Neuronal stem cell (in vitro differentiated cells): ENCODE measurements around the gene PDGFA.
A peak's percentile ranks its signal among the peaks of the same experiment; 100 is the strongest.

Source experiments
- DNase-seq: peaks from one replicate; pipeline ENCODE4 v3.0.0-alpha.2; 2013; ENCODE audit warnings: low spot score
- H2AFZ ChIP-seq: one replicate; pipeline ENCODE4 v1.6.1; 2013; ENCODE audit warnings: mild to moderate bottlenecking, low read length, inconsistent platforms
- H2AK5ac ChIP-seq: 2 replicates; pipeline ENCODE4 v1.6.1; 2013; ENCODE audit warnings: low read depth, mild to moderate bottlenecking, inconsistent platforms, low read length, moderate library complexity, mixed read lengths
- H2BK120ac ChIP-seq: 2 replicates; pipeline ENCODE4 v1.6.1; 2013; ENCODE audit warnings: low read depth, mild to moderate bottlenecking, inconsistent platforms, low read length, moderate library complexity, mixed read lengths
- H2BK12ac ChIP-seq: one replicate; pipeline ENCODE4 v1.6.1; 2013; ENCODE audit warnings: low read length, inconsistent platforms
- H2BK15ac ChIP-seq: 2 replicates; pipeline ENCODE4 v1.6.1; 2013; ENCODE audit warnings: mild to moderate bottlenecking, low read length, inconsistent platforms, mixed read lengths
- H2BK5ac ChIP-seq: one replicate; pipeline ENCODE4 v1.6.1; 2013; ENCODE audit warnings: inconsistent platforms, mild to moderate bottlenecking, low read length, moderate library complexity
- H3K14ac ChIP-seq: one replicate; pipeline ENCODE4 v1.6.1; 2013; ENCODE audit warnings: low read length, inconsistent platforms
- H3K18ac ChIP-seq: 2 replicates; pipeline ENCODE4 v1.6.1; 2013; ENCODE audit warnings: low read length, inconsistent platforms
- H3K23ac ChIP-seq: 2 replicates; pipeline ENCODE4 v1.6.1; 2013; ENCODE audit warnings: low read depth, mild to moderate bottlenecking, mixed read lengths, low read length, inconsistent platforms; ENCODE audit not compliant: poor library complexity
- H3K27ac ChIP-seq: replicated peaks from 3 replicates; pipeline ENCODE4 v1.5.1; 2013; ENCODE audit warnings: low read length, inconsistent platforms
- H3K27me3 ChIP-seq, 3 experiments: 2 replicates each; pipeline ENCODE4 v1.6.1; 2013; ENCODE audit warnings: low read length in 3 of 3, mild to moderate bottlenecking in 2 of 3, inconsistent platforms in 1 of 3, low read depth in 1 of 3, mixed read lengths in 1 of 3, moderate library complexity in 1 of 3; ENCODE audit not compliant: control insufficient read depth in 3 of 3, insufficient read depth in 3 of 3
- H3K36me3 ChIP-seq, 2 donors: replicated peaks in 1 of 2; 2 replicates each; pipeline ENCODE4 v1.6.1; 2013; ENCODE audit warnings: low read length in 2 of 2; ENCODE audit not compliant: control insufficient read depth in 2 of 2, insufficient read depth in 2 of 2
- H3K4ac ChIP-seq: 2 replicates; pipeline ENCODE4 v1.6.1; 2013; ENCODE audit warnings: inconsistent platforms, mild to moderate bottlenecking, low read length, moderate library complexity
- H3K4me1 ChIP-seq, 2 donors: 1 replicate in 1 of 2; 2 replicates in 1 of 2; pipeline ENCODE4 v1.6.1; 2013; ENCODE audit warnings: low read length in 2 of 2, low read depth in 1 of 2; ENCODE audit not compliant: control insufficient read depth in 2 of 2, insufficient read depth in 1 of 2
- H3K4me2 ChIP-seq: one replicate; pipeline ENCODE4 v1.6.1; 2013; ENCODE audit warnings: mild to moderate bottlenecking, low read length, inconsistent platforms; ENCODE audit not compliant: insufficient read depth, poor library complexity, severe bottlenecking
- H3K4me3 ChIP-seq, 2 donors: 2 replicates each; pipeline ENCODE4 v1.5.1; 2013; ENCODE audit warnings: low read length in 2 of 2, mild to moderate bottlenecking in 2 of 2, inconsistent platforms in 1 of 2, moderate library complexity in 1 of 2
- H3K79me1 ChIP-seq: one replicate; pipeline ENCODE4 v1.6.1; 2013; ENCODE audit warnings: low read depth, mild to moderate bottlenecking, inconsistent platforms, low read length, moderate library complexity
- H3K9ac ChIP-seq: one replicate; pipeline ENCODE4 v1.6.1; 2013; ENCODE audit warnings: mild to moderate bottlenecking, low read depth, low read length, inconsistent platforms; ENCODE audit not compliant: poor library complexity
- H3K9me3 ChIP-seq, 2 donors: replicated peaks in 1 of 2; 2 replicates each; pipeline versions ENCODE3 to v1.6.1; 2013; ENCODE audit warnings: low read length in 2 of 2, mild to moderate bottlenecking in 2 of 2, inconsistent platforms in 1 of 2, low read depth in 1 of 2, mixed read lengths in 1 of 2, moderate library complexity in 1 of 2; ENCODE audit not compliant: control insufficient read depth in 2 of 2, insufficient read depth in 1 of 2
- H4K8ac ChIP-seq: one replicate; pipeline ENCODE4 v1.6.1; 2013; ENCODE audit warnings: low read depth, mild to moderate bottlenecking, inconsistent platforms, low read length, moderate library complexity
- H4K91ac ChIP-seq: one replicate; pipeline ENCODE4 v1.6.1; 2013; ENCODE audit warnings: low read length, low read depth, mild to moderate bottlenecking, inconsistent platforms; ENCODE audit not compliant: poor library complexity
- WGBS, 2 donors: extraction: QIAGEN DNeasy Blood & Tissue Kit; methylation state at CpG; one replicate each; pipeline ENCODE4 v1.1.7; 2013; ENCODE audit warnings: missing lambda C conversion rate in 2 of 2, mixed read lengths in 1 of 2; ENCODE audit not compliant: insufficient read length in 2 of 2, insufficient replicate concordance in 1 of 2; ENCODE audit errors: extremely low coverage in 2 of 2; 5-methylcytosine and 5-hydroxymethylcytosine counted together

The PDGFA gene

DNA sequence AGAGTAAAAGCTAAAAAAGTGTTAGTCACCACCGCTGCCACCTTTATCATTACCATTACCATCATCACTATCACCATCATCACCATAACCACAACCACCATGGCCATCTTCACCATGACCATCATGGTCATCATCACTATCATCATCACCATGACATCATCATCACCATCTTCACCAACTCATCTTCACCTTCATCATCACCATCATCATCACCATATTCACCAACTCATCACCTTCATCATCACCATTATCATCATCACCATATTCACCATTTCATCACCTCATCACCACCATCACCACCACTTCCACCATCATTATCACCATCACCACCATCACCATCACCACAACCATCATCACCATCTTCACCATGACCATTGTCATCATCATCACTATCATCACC, 46.5 kb upstream of the PDGFA start:
- H2BK5ac ChIP-seq: no peak overlapping the region
- no peak overlapping the region for H2BK120ac ChIP-seq
- no peak overlapping the region for H3K4ac ChIP-seq
- no peak overlapping the region for H3K18ac ChIP-seq
- no peak overlapping the region for H2BK12ac ChIP-seq
- no peak overlapping the region for H2AFZ ChIP-seq
- H3K9me3 ChIP-seq: no peaks in the 10 kb centered on the region
- no peak overlapping the region for H3K4me3 ChIP-seq
- no peak overlapping the region for H3K9ac ChIP-seq
- H3K36me3 ChIP-seq: no peaks in the 10 kb centered on the region
- no peak overlapping the region for H3K4me2 ChIP-seq
- no peaks in the 10 kb centered on the region for H3K27me3 ChIP-seq
- WGBS, 2 donors: no CpG with 5 or more reads among the region's 1 CpG
- no peak overlapping the region for H3K23ac ChIP-seq
- H3K79me1 ChIP-seq: no peaks in the 10 kb centered on the region
- H3K4me1 ChIP-seq: peaks cover 0 to 2% of the 10 kb centered on the region in 2 donors
- no peak overlapping the region for H2AK5ac ChIP-seq
- no peak overlapping the region for H4K8ac ChIP-seq
- no peak overlapping the region for H4K91ac ChIP-seq
- H2BK15ac ChIP-seq: no peak overlapping the region
- no peak for DNase-seq
- H3K14ac ChIP-seq: no peak overlapping the region
- no peak overlapping the region for H3K27ac ChIP-seq

DNA sequence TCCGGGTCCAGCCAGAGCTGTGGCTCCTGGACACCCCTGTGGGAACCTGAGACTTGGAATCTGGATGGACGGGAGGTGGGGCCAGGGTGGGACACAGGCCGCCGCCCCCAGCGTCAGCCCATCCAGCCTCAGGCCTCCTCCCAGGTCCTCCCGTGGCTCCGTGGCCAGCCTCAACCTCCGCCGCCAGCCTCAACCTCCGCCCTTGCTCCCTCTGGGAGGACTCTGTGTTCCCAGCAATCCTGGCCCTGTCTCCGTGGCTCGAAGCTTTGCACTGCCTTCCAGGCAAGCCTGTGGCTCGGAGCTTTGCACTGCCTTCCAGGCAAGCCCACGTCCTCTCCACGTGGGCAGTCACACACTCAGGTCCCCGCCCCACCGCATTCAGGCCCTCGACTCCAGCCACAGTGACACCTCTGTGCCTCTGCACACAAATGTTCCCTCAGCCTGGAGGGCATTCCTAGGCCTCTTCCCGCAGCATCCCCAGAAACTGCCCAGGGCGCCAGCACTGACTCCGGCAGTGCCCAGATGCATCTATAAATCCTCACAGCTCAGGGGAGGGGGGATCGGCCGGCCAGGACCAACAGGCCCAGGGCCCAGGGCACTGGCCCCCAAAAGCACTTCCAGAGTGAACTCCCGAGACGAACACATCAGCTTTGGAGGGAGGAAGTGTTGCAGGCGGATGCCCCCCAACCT, 44.7 kb upstream of the PDGFA start:
- Histone ChIP-seq H2BK120ac (no peak overlapping the region), H2BK5ac (no peak overlapping the region), H3K27ac (no peak overlapping the region), H3K36me3 (no peaks in the 10 kb centered on the region), H3K23ac (peak overlapping the region; percentile 58), H3K4me1 (peaks cover 0 to 2% of the 10 kb centered on the region in 2 donors), H3K18ac (peak overlapping the region; percentile 12), H4K8ac (no peak overlapping the region), H2BK12ac (peak overlapping the region; percentile 8), H3K4me2 (no peak overlapping the region), H3K4me3 (no peak overlapping the region), H2AK5ac (no peak overlapping the region), H3K9me3 (no peaks in the 10 kb centered on the region), H3K4ac (no peak overlapping the region), H3K79me1 (no peaks in the 10 kb centered on the region), H2BK15ac (no peak overlapping the region), H2AFZ (no peak overlapping the region), H3K27me3 (no peaks in the 10 kb centered on the region), H3K14ac (no peak overlapping the region), H3K9ac (no peak overlapping the region), H4K91ac (no peak overlapping the region)
- no CpG with 5 or more reads among the region's 26 CpGs for WGBS, 2 donors
- DNase-seq: no peak

DNA sequence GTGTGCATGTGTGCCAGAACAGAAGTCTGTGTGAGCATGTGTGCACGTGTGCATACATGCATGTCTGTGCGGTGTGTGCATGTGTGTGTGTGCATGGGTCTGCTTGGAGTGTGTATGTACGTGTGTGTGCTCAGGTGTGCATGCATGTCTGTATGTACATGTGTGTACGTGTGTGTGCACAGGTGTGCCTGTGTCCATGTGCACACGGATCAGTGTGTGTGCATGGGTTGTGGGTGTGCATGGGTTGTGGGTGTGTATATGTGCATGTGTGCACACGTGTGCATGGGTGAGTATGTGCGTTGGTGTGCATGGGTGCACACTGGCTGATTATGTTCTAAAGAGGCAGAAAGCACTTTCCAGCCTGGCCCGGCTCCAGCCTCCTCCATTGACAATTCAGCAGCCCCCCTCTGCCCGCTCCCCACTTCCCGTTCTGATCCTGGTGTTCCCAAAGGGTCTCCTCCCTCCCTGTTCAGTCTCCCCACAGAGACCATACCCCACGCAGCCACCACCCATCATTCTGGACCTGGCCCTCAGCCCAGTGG, 44.1 kb upstream of the PDGFA start:
- Histone ChIP-seq H2BK12ac (no peak overlapping the region), H3K14ac (no peak overlapping the region), H3K4me2 (no peak overlapping the region), H2AFZ (no peak overlapping the region), H3K27ac (no peak overlapping the region), H3K4ac (no peak overlapping the region), H3K18ac (no peak overlapping the region), H3K27me3 (no peaks in the 10 kb centered on the region), H3K4me1 (peaks cover 0 to 2% of the 10 kb centered on the region in 2 donors), H2BK15ac (no peak overlapping the region), H2AK5ac (no peak overlapping the region), H4K8ac (no peak overlapping the region), H3K79me1 (no peaks in the 10 kb centered on the region), H3K36me3 (no peaks in the 10 kb centered on the region), H4K91ac (no peak overlapping the region), H2BK120ac (no peak overlapping the region), H3K23ac (no peak overlapping the region), H3K4me3 (peak overlapping the region in 1 of 2 donors; percentile 46), H2BK5ac (no peak overlapping the region), H3K9ac (no peak overlapping the region), H3K9me3 (no peaks in the 10 kb centered on the region)
- no peak for DNase-seq
- no CpG with 5 or more reads among the region's 11 CpGs for WGBS, 2 donors

DNA sequence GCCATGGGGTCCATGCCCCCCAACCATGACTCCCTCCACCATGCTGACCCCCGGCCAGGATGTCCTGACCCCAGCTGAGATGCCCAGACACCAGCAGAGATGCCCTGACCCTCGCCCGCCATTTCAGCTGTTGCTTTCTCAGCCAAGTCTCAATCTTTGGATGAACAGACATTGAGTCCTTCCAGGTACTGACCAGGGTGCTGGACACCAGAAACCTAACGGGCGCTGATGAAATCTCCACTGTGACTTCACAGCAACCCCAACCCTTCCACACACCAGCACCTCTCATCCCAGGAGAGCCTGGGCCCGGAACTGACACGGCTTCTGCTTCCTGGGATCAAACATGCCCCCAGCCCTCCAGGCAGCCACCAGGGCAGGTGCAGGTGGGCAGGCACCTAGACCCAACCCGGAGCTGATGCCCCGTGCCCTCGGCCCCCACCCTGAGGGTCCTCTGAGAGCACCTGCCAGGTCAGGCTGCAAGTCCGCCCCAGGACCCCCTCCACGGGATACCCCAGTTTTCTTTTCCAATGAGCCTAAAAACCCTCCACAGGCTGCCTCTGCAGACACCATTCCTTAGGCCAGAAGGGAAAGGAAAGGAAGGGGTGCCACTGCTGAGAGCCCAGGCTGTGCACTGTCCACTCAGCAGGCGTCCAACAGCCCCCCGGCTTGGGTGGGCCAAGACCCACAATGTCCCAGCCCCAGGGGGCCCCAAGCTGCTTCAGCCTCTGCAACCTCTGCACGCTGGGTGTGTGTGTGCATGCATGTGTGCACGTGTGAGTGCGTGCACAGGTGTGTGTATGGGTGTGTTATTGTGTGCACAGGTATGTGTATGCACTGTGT, 43.4 kb upstream of the PDGFA start:
- H3K9ac ChIP-seq: peak overlapping the region; percentile 75
- H3K36me3 ChIP-seq: no peaks in the 10 kb centered on the region
- no peak overlapping the region for H3K18ac ChIP-seq
- H2BK5ac ChIP-seq: no peak overlapping the region
- no peak overlapping the region for H3K4me2 ChIP-seq
- H3K4me1 ChIP-seq: no peaks in the 10 kb centered on the region
- no peak overlapping the region for H2AFZ ChIP-seq
- no peak overlapping the region for H2AK5ac ChIP-seq
- H3K27me3 ChIP-seq: no peaks in the 10 kb centered on the region
- no peak for DNase-seq
- no CpG with 5 or more reads among the region's 17 CpGs for WGBS, 2 donors
- no peak overlapping the region for H4K8ac ChIP-seq
- no peak overlapping the region for H3K27ac ChIP-seq
- H2BK120ac ChIP-seq: no peak overlapping the region
- H3K9me3 ChIP-seq: no peaks in the 10 kb centered on the region
- H3K23ac ChIP-seq: no peak overlapping the region
- no peak overlapping the region for H2BK12ac ChIP-seq
- H3K79me1 ChIP-seq: no peaks in the 10 kb centered on the region
- peak overlapping the region in 1 of 2 donors; percentile 46 for H3K4me3 ChIP-seq
- no peak overlapping the region for H4K91ac ChIP-seq
- H3K4ac ChIP-seq: no peak overlapping the region
- no peak overlapping the region for H2BK15ac ChIP-seq
- no peak overlapping the region for H3K14ac ChIP-seq
